ENCODE measurements around the gene ADGRV1. TPM values are rescaled to one million over a fixed set of nuclear protein-coding genes. Genes with fewer than 3 reads are reported as not detected.

Gene ADGRV1
- total RNA-seq, 4 donors from 2014 or later = 0.08 to 0.87 (median 0.41) TPM

- no peak for ATAC-seq
- WGBS, 2 donors (ENCODE audit: low coverage in 1 of 2) = 18 to 40% methylated on average over 1 of the region's 1 CpG
- Histone ChIP-seq H3K4me1 (peaks cover 0 to 11% (median 7%) of the 10 kb centered on the region in 3 donors), H3K27ac (no peak overlapping the region), H3K36me3 (no peaks in the 10 kb centered on the region), H3K4me3 (no peak overlapping the region), H3K9me3 (no peaks in the 10 kb centered on the region), H3K27me3 (peaks cover 55% of the 10 kb centered on the region)
- TF ChIP-seq POLR2AphosphoS5 (IDR thresholded peaks at IDR 0.05) (no peak), EP300 (IDR thresholded peaks at IDR 0.05) (no peak), POLR2A (IDR thresholded peaks at IDR 0.05) (no peak), CTCF (IDR thresholded peaks at IDR 0.05) (no peak)
Measured at GRCh38 chr5:90563108-90563507, 4.5 kb downstream of the ADGRV1 start.

- Histone ChIP-seq H3K4me1 (no peaks in the 10 kb centered on the region), H3K4me3 (no peak overlapping the region), H3K27ac (no peak overlapping the region), H3K9me3 (peaks cover 0 to 12% (median 0%) of the 10 kb centered on the region in 3 donors), H3K27me3 (peaks cover 38% of the 10 kb centered on the region), H3K36me3 (no peaks in the 10 kb centered on the region)
- 83 to 93% methylated on average over 3 of the region's 3 CpGs for WGBS, 2 donors (ENCODE audit: low coverage in 1 of 2)
- no peak for TF ChIP-seq EP300 (IDR thresholded peaks at IDR 0.05)
- no peak for TF ChIP-seq POLR2A (IDR thresholded peaks at IDR 0.05)
- no peak for TF ChIP-seq CTCF (IDR thresholded peaks at IDR 0.05)
- no peak for TF ChIP-seq POLR2AphosphoS5 (IDR thresholded peaks at IDR 0.05)
- ATAC-seq = no peak
Measured at GRCh38 chr5:90565491-90565890, 6.9 kb downstream of the ADGRV1 start.

GRCh38 chr5:90569084-90569483 lies 10.5 kb downstream of the ADGRV1 start:
- Histone ChIP-seq H3K36me3 (no peaks in the 10 kb centered on the region), H3K27ac (no peak overlapping the region), H3K27me3 (peaks cover 6% of the 10 kb centered on the region), H3K4me3 (no peak overlapping the region), H3K9me3 (peaks cover 0 to 13% (median 0%) of the 10 kb centered on the region in 3 donors), H3K4me1 (no peaks in the 10 kb centered on the region)
- no peak for ATAC-seq
- no peak for TF ChIP-seq POLR2A (IDR thresholded peaks at IDR 0.05)
- 58 to 100% methylated on average over 1 of the region's 1 CpG for WGBS, 2 donors (ENCODE audit: low coverage in 1 of 2)

- no peak for TF ChIP-seq POLR2A (IDR thresholded peaks at IDR 0.05)
- TF ChIP-seq POLR2AphosphoS5 (IDR thresholded peaks at IDR 0.05) = no peak
- TF ChIP-seq CTCF (IDR thresholded peaks at IDR 0.05) = no peak
- TF ChIP-seq EP300 (IDR thresholded peaks at IDR 0.05) = no peak
- Histone ChIP-seq H3K4me1 (no peaks in the 10 kb centered on the region), H3K27me3 (peaks cover 6% of the 10 kb centered on the region), H3K36me3 (no peaks in the 10 kb centered on the region), H3K9me3 (peaks cover 0 to 13% (median 0%) of the 10 kb centered on the region in 3 donors), H3K4me3 (no peak overlapping the region), H3K27ac (no peak overlapping the region)
- 74% methylated on average over 2 of the region's 2 CpGs; no CpG with 5 or more reads in 1 of the 2 donors for WGBS, 2 donors (ENCODE audit: low coverage in 1 of 2)
- no peak for ATAC-seq
Measured at GRCh38 chr5:90570034-90570433, 11.4 kb downstream of the ADGRV1 start.

- H3K9me3 ChIP-seq = peaks cover 0 to 13% (median 0%) of the 10 kb centered on the region in 3 donors
- no peaks in the 10 kb centered on the region for H3K36me3 ChIP-seq
- no peak overlapping the region for H3K27ac ChIP-seq
- TF ChIP-seq POLR2AphosphoS5 (IDR thresholded peaks at IDR 0.05) = no peak
- TF ChIP-seq POLR2A (IDR thresholded peaks at IDR 0.05) = no peak
- TF ChIP-seq CTCF (IDR thresholded peaks at IDR 0.05) = no peak
- TF ChIP-seq EP300 (IDR thresholded peaks at IDR 0.05) = no peak
- H3K4me1 ChIP-seq = no peaks in the 10 kb centered on the region
- WGBS, 2 donors (ENCODE audit: low coverage in 1 of 2) = 80 to 100% methylated on average over 1 of the region's 1 CpG
- H3K4me3 ChIP-seq = no peak overlapping the region
- H3K27me3 ChIP-seq = peaks cover 6% of the 10 kb centered on the region
- ATAC-seq = no peak
Measured at GRCh38 chr5:90571147-90571773, 12.7 kb downstream of the ADGRV1 start.
